ENCODE data around the gene MARCHF6. TPM values are rescaled to one million over a fixed set of nuclear protein-coding genes. Genes with fewer than 3 reads are reported as not detected.

Gene MARCHF6
- total and polyA plus RNA-seq, 8 donors = 123 to 188 (median 164) TPM

DNA sequence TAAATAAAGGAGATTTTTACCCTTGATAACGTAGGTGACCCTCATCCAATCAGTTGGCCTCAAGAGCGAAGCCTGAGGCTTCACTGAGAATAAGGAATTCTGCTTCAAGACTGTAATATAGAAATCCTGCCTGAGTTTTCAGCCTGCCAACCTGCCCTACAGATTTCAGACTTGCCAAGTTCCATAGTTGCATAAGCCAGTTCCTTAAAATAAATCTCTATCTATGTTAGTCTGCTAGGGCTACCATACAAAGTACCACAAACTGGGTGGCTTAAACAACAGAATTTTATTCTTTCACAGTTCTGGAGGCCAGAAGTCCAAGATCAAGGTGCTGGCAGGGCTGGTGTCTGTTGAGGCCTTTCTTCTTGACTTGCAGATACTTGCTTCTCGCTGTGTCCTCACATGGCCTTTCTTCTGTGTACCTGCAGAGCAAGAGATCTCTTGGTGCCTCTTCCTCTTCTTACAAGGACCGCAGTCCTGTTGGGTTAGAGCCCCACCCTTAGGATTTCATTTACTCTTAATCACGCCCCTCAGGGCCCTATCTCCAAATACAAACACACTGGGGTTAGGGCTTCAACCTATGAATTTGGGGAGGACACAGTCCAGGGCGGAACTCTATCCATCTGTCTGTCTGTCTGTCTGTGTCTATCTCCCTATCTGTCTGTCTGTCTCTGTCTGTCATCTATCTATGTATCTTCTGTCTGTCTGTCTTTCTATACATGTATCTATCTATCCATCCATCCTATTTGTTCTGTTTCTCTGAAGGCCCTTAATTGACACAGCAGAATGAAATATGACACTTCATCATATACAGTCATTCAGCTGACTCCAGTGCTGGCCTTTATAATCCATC is 28.8 kb upstream of the MARCHF6 start:
- Histone ChIP-seq H3K4me1 (peaks cover 0 to 7% of the 10 kb centered on the region in 2 donors), H3K27ac (no peak overlapping the region), H3K27me3 (no peaks in the 10 kb centered on the region), H3K9me3 (no peaks in the 10 kb centered on the region), H3K36me3 (no peaks in the 10 kb centered on the region), H3K4me3 (no peak overlapping the region)
- DNase-seq (no peak), ATAC-seq (no peak)
- intact Hi-C loops (cut with DNase I) = no loop called here
- TF ChIP-seq, protein P1, sequence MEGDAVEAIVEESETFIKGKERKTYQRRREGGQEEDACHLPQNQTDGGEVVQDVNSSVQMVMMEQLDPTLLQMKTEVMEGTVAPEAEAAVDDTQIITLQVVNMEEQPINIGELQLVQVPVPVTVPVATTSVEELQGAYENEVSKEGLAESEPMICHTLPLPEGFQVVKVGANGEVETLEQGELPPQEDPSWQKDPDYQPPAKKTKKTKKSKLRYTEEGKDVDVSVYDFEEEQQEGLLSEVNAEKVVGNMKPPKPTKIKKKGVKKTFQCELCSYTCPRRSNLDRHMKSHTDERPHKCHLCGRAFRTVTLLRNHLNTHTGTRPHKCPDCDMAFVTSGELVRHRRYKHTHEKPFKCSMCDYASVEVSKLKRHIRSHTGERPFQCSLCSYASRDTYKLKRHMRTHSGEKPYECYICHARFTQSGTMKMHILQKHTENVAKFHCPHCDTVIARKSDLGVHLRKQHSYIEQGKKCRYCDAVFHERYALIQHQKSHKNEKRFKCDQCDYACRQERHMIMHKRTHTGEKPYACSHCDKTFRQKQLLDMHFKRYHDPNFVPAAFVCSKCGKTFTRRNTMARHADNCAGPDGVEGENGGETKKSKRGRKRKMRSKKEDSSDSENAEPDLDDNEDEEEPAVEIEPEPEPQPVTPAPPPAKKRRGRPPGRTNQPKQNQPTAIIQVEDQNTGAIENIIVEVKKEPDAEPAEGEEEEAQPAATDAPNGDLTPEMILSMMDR (IDR thresholded peaks at IDR 0.05) = no peak

DNA sequence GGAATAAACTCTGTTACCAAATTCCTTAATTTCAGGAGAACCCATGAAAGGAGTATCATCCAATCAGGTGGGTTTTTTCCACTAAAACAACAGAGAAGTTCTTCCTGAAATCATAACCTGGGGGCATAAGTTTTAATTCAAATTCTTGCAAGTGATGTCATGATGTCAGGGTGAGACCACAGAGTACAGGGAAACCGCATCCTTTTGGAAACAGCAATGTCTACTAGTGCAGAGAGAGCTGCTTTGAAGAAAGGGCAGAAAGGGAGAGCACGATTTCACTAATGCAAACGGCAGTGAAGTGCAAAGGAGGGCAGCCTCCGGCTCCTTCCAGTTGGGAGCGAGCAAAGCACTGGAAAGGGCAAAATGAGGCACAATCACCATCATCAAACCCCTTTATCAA is 25.2 kb upstream of the MARCHF6 start:
- Histone ChIP-seq H3K9me3 (no peaks in the 10 kb centered on the region), H3K27me3 (peaks cover 0 to 20% of the 10 kb centered on the region in 2 donors), H3K4me3 (no peak overlapping the region), H3K27ac (no peak overlapping the region), H3K4me1 (peaks cover 14 to 40% of the 10 kb centered on the region in 2 donors), H3K36me3 (no peaks in the 10 kb centered on the region)
- DNase-seq = no peak
- TF ChIP-seq, protein P1 (IDR thresholded peaks at IDR 0.05) = no peak
- intact Hi-C loops (cut with DNase I) = no loop called here
- no peak for ATAC-seq

DNA sequence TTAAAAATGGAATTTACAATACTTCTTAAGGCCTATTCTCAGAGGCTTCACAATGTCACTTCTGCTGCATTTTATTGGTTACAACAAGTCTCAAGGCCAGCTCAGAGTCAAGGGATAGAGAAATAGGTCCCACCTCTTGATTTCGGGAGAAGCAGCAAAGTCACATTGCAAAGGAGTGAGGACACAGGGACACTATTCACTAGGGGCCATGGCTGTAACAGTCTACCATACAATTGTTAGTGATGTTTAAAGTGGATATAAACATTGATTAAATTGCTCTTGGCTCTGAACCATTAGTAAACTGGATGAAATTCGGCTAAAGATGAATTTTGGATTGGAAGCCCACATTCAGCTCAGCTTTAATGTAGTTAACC is 24.1 kb upstream of the MARCHF6 start:
- no peaks in the 10 kb centered on the region for H3K9me3 ChIP-seq
- ATAC-seq (no peak), DNase-seq (no peak)
- peak overlapping the region; percentile 20 to 53 for H3K27ac ChIP-seq
- intact Hi-C loops (cut with DNase I) = no loop called here
- TF ChIP-seq, protein P1 (IDR thresholded peaks at IDR 0.05) = no peak
- peaks cover 0 to 31% of the 10 kb centered on the region in 2 donors for H3K27me3 ChIP-seq
- no peak overlapping the region for H3K4me3 ChIP-seq
- H3K4me1 ChIP-seq = peaks cover 15 to 51% of the 10 kb centered on the region in 2 donors
- no peaks in the 10 kb centered on the region for H3K36me3 ChIP-seq

DNA sequence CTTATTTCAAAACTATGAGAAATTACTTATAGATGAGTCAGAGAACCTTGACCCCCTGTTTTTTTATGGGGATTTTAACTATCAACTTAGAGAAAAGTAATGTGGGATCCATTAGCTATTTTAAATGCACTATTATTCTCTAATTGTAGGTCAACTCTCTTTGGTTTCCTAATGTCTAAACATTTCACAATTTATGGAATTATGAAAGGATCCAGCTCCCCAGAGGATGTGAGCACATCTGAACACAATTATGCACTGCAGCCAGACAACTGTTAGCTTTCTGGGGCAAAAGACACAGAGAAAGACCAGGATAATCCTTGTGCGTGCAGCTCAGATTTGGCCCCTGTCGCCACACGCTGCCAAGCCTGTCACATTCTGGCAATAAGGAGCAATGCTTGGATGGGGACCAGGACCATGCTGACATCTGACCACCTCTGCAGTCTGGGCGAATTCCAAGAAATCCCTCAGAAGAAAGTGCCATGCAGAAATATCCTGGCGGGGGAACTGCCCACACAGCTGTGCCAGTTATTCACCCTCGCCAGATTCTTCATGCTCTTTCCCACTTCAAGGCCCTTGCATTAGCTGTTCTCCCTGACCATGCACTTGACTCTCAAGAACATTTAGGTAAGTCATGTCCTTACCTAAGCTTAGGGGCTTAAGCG is 23.5 kb upstream of the MARCHF6 start:
- DNase-seq (peak in 2 of 4 donors; percentile 30 to 73), ATAC-seq (peak; percentile 27)
- Histone ChIP-seq H3K9me3 (no peaks in the 10 kb centered on the region), H3K4me1 (peaks cover 19 to 54% of the 10 kb centered on the region in 2 donors), H3K27ac (peak overlapping the region; percentile 43 to 53), H3K4me3 (no peak overlapping the region), H3K36me3 (no peaks in the 10 kb centered on the region), H3K27me3 (peaks cover 0 to 36% of the 10 kb centered on the region in 2 donors)
- intact Hi-C loops (cut with DNase I) = no loop called here
- TF ChIP-seq, protein P1 (IDR thresholded peaks at IDR 0.05) = no peak
